ENCODE measurements around the gene MAGI2.

- TF ChIP-seq CTCF (IDR thresholded peaks at IDR 0.05; ENCODE audit: low read depth, low read length, poor library complexity, severe bottlenecking), result peak; percentile 79
- no peak for TF ChIP-seq EZH2phosphoT487 (IDR thresholded peaks at IDR 0.05; ENCODE audit: borderline replicate concordance, low read length)
Measured at GRCh38 chr7:77989981-77990566, 1463.4 kb downstream of the MAGI2 start.
